Hepatocyte (in vitro differentiated cells): ENCODE measurements around the gene MTRFR.

ENCODE experiments used
- EZH2 ChIP-seq: fragments of 200-600 bp; sonication (generic); IDR thresholded peaks from 2 replicates; pipeline ENCODE4 v1.6.1; 2016; ENCODE audit warnings: antibody characterized with exemption, mild to moderate bottlenecking, borderline replicate concordance
- TF ChIP-seq, protein P1 (sequence below): fragments of 200-600 bp; sonication (generic); IDR thresholded peaks from 2 replicates; pipeline ENCODE4 v1.5.1; 2016; ENCODE audit warnings: antibody characterized with exemption, mild to moderate bottlenecking; ENCODE audit not compliant: poor library complexity

DNA sequence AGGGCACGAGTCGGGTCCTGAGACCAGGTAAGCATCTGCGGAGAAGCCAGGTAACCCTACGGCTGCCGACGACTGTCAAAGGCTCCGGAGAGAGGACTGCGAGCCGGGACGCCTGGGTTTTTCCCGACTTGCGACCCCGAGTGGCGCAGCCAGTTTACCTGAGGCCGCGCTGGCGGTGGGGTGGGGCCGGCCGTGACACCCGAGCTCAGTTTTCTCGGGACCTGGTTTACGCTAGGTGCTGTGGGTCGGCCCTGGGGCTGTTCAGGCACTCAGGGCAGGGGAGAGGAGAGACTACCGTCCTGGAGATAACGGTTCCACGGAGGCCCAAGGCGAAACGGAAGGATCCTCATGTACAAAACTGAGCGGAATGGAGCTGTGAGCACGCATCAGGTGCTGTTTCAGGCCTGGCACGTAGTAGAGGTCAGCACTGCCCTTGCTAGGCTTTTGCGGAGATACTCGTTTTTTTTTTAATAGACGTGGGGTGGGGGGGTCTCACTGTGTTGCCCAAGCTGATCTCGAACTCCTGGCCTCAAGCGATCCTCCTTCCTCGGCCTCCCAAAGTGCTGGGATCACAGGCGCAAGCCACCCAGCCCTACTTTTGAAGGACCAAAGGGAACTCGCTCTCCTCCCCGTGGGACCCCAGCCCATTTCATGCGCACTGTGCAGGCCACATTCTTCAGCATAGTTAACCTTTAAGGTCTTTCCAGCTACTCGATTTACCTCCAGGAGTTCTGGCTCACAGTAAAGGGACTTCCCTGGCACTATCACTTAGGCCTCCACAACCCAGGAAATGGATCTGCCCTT, 471 bp downstream of the MTRFR start:
- TF ChIP-seq, protein P1, sequence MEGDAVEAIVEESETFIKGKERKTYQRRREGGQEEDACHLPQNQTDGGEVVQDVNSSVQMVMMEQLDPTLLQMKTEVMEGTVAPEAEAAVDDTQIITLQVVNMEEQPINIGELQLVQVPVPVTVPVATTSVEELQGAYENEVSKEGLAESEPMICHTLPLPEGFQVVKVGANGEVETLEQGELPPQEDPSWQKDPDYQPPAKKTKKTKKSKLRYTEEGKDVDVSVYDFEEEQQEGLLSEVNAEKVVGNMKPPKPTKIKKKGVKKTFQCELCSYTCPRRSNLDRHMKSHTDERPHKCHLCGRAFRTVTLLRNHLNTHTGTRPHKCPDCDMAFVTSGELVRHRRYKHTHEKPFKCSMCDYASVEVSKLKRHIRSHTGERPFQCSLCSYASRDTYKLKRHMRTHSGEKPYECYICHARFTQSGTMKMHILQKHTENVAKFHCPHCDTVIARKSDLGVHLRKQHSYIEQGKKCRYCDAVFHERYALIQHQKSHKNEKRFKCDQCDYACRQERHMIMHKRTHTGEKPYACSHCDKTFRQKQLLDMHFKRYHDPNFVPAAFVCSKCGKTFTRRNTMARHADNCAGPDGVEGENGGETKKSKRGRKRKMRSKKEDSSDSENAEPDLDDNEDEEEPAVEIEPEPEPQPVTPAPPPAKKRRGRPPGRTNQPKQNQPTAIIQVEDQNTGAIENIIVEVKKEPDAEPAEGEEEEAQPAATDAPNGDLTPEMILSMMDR = no peak
- TF ChIP-seq EZH2 = no peak
